GM12878 (cell line): ENCODE results near the gene B4GALT1. TPM values are rescaled to one million over a fixed set of nuclear protein-coding genes. Genes with fewer than 3 reads are reported as not detected.

Experiments used
- ATAC-seq: fragments of 200-7000 bp; cut with Tn5 transposase; 3 replicates; pipeline ENCODE4 v1.9.1; 2020; ENCODE audit warnings: mild to moderate bottlenecking, moderate library complexity
- BruUV-seq: library from RNA; stranded (reverse); fragments of 400-500 nt; replicated peaks from 2 replicates; lab custom pipeline; 2021; lab: Mats Ljungman, UMichigan
- CTCF ChIA-PET: fragments of 300-600 bp; sonication (Branson Sonifier 250); formaldehyde crosslinking; extraction: SDS; loops from one replicate; lab custom pipeline; 2021; ENCODE audit warnings: inconsistent platforms; lab: Yijun Ruan, JAX
- POLR2A ChIA-PET: fragments of 350-600 bp; formaldehyde crosslinking; extraction: SDS; loops from one replicate; lab custom pipeline; 2021; ENCODE audit warnings: inconsistent platforms; lab: Charles Lee
- RAD21 ChIA-PET: fragments of 300-600 bp; sonication (Branson Sonifier 250); formaldehyde crosslinking; loops from one replicate; lab custom pipeline; 2023; ENCODE audit warnings: antibody characterized with exemption; ENCODE audit not compliant: unreplicated experiment; lab: Charles Lee
- SMC1A ChIA-PET: fragments of 300-600 bp; sonication (Branson Sonifier 250); formaldehyde crosslinking; loops from one replicate; lab custom pipeline; 2023; ENCODE audit not compliant: unreplicated experiment, uncharacterized antibody; lab: Charles Lee
- DNase-seq: peaks from one replicate; pipeline ENCODE4 v3.0.0-alpha.2; 2011; ENCODE audit warnings: low read depth, low spot score
- FAIRE-seq: peaks from 3 replicates; lab custom pipeline; 2011; peaks lifted over from hg19 to GRCh38; lab: Jason Lieb, UNC
- H2AFZ ChIP-seq: 2 replicates; pipeline ENCODE4 v1.6.0; 2011; ENCODE audit warnings: low read depth, low read length, control low read depth; ENCODE audit not compliant: control insufficient read depth
- H3K27ac ChIP-seq: 2 replicates; pipeline ENCODE4 v1.5.1; 2011; ENCODE audit warnings: control low read depth; ENCODE audit not compliant: control insufficient read depth, insufficient read depth
- H3K27me3 ChIP-seq, 2 experiments: replicated peaks in 1 of 2; 2 replicates each; pipeline versions ENCODE4 v1.6.0 to v1.6.1; 2011; ENCODE audit warnings: low read length in 1 of 2; ENCODE audit not compliant: control insufficient read depth in 2 of 2, insufficient read depth in 2 of 2
- H3K36me3 ChIP-seq, 2 experiments: 2 replicates each; pipeline ENCODE4 v1.5.1; 2011; ENCODE audit warnings: low read length in 1 of 2; ENCODE audit not compliant: control insufficient read depth in 2 of 2, insufficient read depth in 2 of 2
- H3K4me1 ChIP-seq: 2 replicates; pipeline ENCODE4 v1.6.1; 2011; ENCODE audit warnings: mild to moderate bottlenecking, low read length, moderate library complexity, mixed read lengths; ENCODE audit not compliant: control insufficient read depth, insufficient read depth
- H3K4me2 ChIP-seq: 2 replicates; pipeline ENCODE4 v1.6.0; 2011; ENCODE audit warnings: control low read depth; ENCODE audit not compliant: control insufficient read depth, insufficient read depth
- H3K4me3 ChIP-seq: fragments of 200-600 bp; sonication (generic); 2 replicates; pipeline ENCODE4 v1.5.1; 2016
- H3K79me2 ChIP-seq: 2 replicates; pipeline ENCODE4 v1.6.0; 2011; ENCODE audit warnings: low read length; ENCODE audit not compliant: control insufficient read depth, insufficient read depth
- H3K9ac ChIP-seq: 2 replicates; pipeline ENCODE4 v1.8.0; 2011; ENCODE audit warnings: low read length, control low read depth, mixed read lengths; ENCODE audit not compliant: control insufficient read depth, insufficient read depth
- H3K9me3 ChIP-seq: replicated peaks from 3 replicates; pipeline ENCODE4 v1.5.1; 2011; ENCODE audit warnings: mild to moderate bottlenecking, low read length; ENCODE audit not compliant: control insufficient read depth, insufficient read depth
- H4K20me1 ChIP-seq: 2 replicates; pipeline ENCODE4 v1.6.0; 2011; ENCODE audit not compliant: control insufficient read depth, insufficient read depth
- ASH2L ChIP-seq: fragments of 300-600, 200-600 bp; sonication (generic); IDR thresholded peaks from 2 replicates; pipeline ENCODE4 v1.6.1; 2017; ENCODE audit warnings: low read depth, mild to moderate bottlenecking, borderline replicate concordance
- CUX1 ChIP-seq: IDR thresholded peaks from 2 replicates; pipeline ENCODE4 v1.6.1; 2012; ENCODE audit warnings: improper control_type of control experiment, low read depth, low read length; ENCODE audit not compliant: insufficient replicate concordance
- FOXK2 ChIP-seq: fragments of 450-650 bp; IDR thresholded peaks from 2 replicates; pipeline ENCODE4 v1.6.1; 2017; ENCODE audit warnings: mild to moderate bottlenecking, moderate library complexity
- JUNB ChIP-seq: IDR thresholded peaks from 2 replicates; pipeline ENCODE4 v1.6.1; 2016; ENCODE audit warnings: antibody characterized with exemption, mild to moderate bottlenecking
- JUND ChIP-seq: IDR thresholded peaks from 2 replicates; pipeline ENCODE4 v1.6.1; 2012; ENCODE audit warnings: low read depth, mild to moderate bottlenecking, low read length, improper control_type of control experiment, moderate library complexity
- LARP7 ChIP-seq: fragments of 450-650 bp; IDR thresholded peaks from 2 replicates; pipeline ENCODE4 v1.6.1; 2017; ENCODE audit warnings: mild to moderate bottlenecking
- MTA2 ChIP-seq: fragments of 450-650 bp; IDR thresholded peaks from 2 replicates; pipeline ENCODE4 v1.6.1; 2016; ENCODE audit warnings: low read depth, mild to moderate bottlenecking, moderate library complexity
- MXI1 ChIP-seq: fragments of 150-350 bp; IDR thresholded peaks from 2 replicates; pipeline ENCODE4 v1.6.1; 2011; ENCODE audit warnings: low read depth, mild to moderate bottlenecking, inconsistent platforms, low read length, improper control_type of control experiment
- POLR2A ChIP-seq: IDR thresholded peaks from 2 replicates; pipeline ENCODE4 v1.6.1; 2011; ENCODE audit warnings: low read depth, mild to moderate bottlenecking, low read length
- RAD21 ChIP-seq: IDR thresholded peaks from 2 replicates; pipeline ENCODE4 v1.6.1; 2011; ENCODE audit warnings: mild to moderate bottlenecking, low read depth, low read length, moderate library complexity; ENCODE audit not compliant: insufficient read depth
- RAD51 ChIP-seq: fragments of 450-650 bp; IDR thresholded peaks from 2 replicates; pipeline ENCODE4 v1.6.1; 2016; ENCODE audit warnings: moderate library complexity, mild to moderate bottlenecking, inconsistent platforms
- RFX5 ChIP-seq: IDR thresholded peaks from 2 replicates; pipeline ENCODE4 v1.6.1; 2011; ENCODE audit warnings: low read depth, low read length, improper control_type of control experiment
- SP1 ChIP-seq: IDR thresholded peaks from one replicate; pipeline ENCODE4 v1.6.1; 2011; ENCODE audit warnings: low read depth, low read length
- TAF1 ChIP-seq: IDR thresholded peaks from 2 replicates; pipeline ENCODE4 v1.6.1; 2011; ENCODE audit warnings: mild to moderate bottlenecking, low read depth, low read length, borderline replicate concordance
- ZBED1 ChIP-seq: IDR thresholded peaks from 2 replicates; pipeline ENCODE4 v1.6.1; 2016; ENCODE audit warnings: borderline replicate concordance
- WGBS: methylation state at CpG from one replicate; pipeline ENCODE4 v1.1.6; 2016; ENCODE audit warnings: low lambda C conversion rate; ENCODE audit not compliant: insufficient replicate concordance, insufficient coverage; ENCODE audit errors: missing lambda C conversion rate; 5-methylcytosine and 5-hydroxymethylcytosine counted together
- in situ Hi-C: fragments of 300-500 bp; cut with MboI; formaldehyde crosslinking; loops from 9 replicates; pipeline ENCODE4 v1.14.3; 2018; ENCODE audit warnings: mixed read lengths
- intact Hi-C: fragments of 100-400 bp; cut with micrococcal nuclease; formaldehyde crosslinking; loops from one replicate; pipeline ENCODE4 v1.14.2; 2022; ENCODE audit not compliant: unreplicated experiment
- polyA plus RNA-seq, 11 experiments: library from polyadenylated mRNA; depleted of rRNA in 4 of 11; unstranded in 6 of 11; stranded (reverse) in 5 of 11; fragments of >200 nt; fragmentation: Nextera tagmentation in 4 of 11; fragmentation: Illumina TruSeq in 1 of 11; extraction: Ambion mirVana in 4 of 11; extraction: Trizol in 1 of 11; gene quantifications; 1 replicate in 1 of 11; 2 replicates in 10 of 11; pipeline versions ENCODE4 v1.2.1 to v1.2.3, GENCODE V29; 2011 to 2016; ENCODE audit warnings: inconsistent platforms in 2 of 11, missing spikeins in 2 of 11, low read depth in 1 of 11
- total RNA-seq, 4 experiments: library from RNA; depleted of rRNA in 3 of 4; stranded (reverse); fragments of >200 nt in 3 of 4; fragmentation: Illumina TruSeq in 1 of 4; extraction: Trizol in 1 of 4; gene quantifications; 2 replicates each; pipeline versions ENCODE4 v1.2.1 to v1.2.3, GENCODE V29; 2013 to 2021
- TF ChIP-seq, protein P1 (sequence below): fragments of 450-650 bp; IDR thresholded peaks from 2 replicates; pipeline ENCODE4 v1.6.1; 2017; ENCODE audit warnings: antibody characterized with exemption, mild to moderate bottlenecking, moderate library complexity

B4GALT1 gene
- total and polyA plus RNA-seq, 10 of the 15 experiments (the other 5 are each of a cell fraction or from before 2014, with no cell fraction given), result 12.7 to 79.0 (median 41.0) TPM

GRCh38 chr9:33140401-33141360 is 26.5 kb downstream of the B4GALT1 start:
- ChIA-PET SMC1A (interaction anchor here (0.6 to 12.9 kb wide), 10 partner anchors 8 to 86 kb away, joined by 3 to 172 read pairs (median 6); partner anchors contain the start of gene B4GALT1), RAD21 (interaction anchor here (0.9 to 3.9 kb wide), 11 partner anchors 10 to 85 kb away, joined by 3 to 14 read pairs (median 6); partner anchors contain the start of gene B4GALT1), POLR2A (interaction anchor here (0.8 to 6.0 kb wide), 7 partner anchors 11 to 86 kb away, joined by 3 to 73 read pairs (median 5); partner anchors contain the start of gene B4GALT1), CTCF (interaction anchor here (0.7 to 7.5 kb wide), 9 partner anchors 11 to 86 kb away, joined by 3 to 58 read pairs (median 3); no protein-coding TSS in a partner anchor)
- DNase-seq (no peak), FAIRE-seq (no peak), ATAC-seq (peak; percentile 13)
- H3K27ac ChIP-seq, result peak overlapping the region; percentile 85
- WGBS, result 6% methylated on average over 9 of the region's 9 CpGs
- no TSS peak for BruUV-seq
- H3K36me3 ChIP-seq, result peaks cover 0 to 3% of the 10 kb centered on the region in 2 experiments
- H3K79me2 ChIP-seq, result peaks cover 94% of the 10 kb centered on the region
- H3K4me2 ChIP-seq, result peak overlapping the region; percentile 86
- peak overlapping the region; percentile 51 for H3K9ac ChIP-seq
- in situ Hi-C loops (no loop called here), intact Hi-C loops (no loop called here)
- H2AFZ ChIP-seq, result peak overlapping the region; percentile 18; the same call in 1 of the 2 replicates
- no peaks in the 10 kb centered on the region for H3K27me3 ChIP-seq
- no peaks in the 10 kb centered on the region for H3K9me3 ChIP-seq
- H3K4me3 ChIP-seq, result no peak overlapping the region; the same call in 1 of the 2 replicates
- no peaks in the 10 kb centered on the region for H4K20me1 ChIP-seq
- H3K4me1 ChIP-seq, result peaks cover 99% of the 10 kb centered on the region
- TF ChIP-seq MXI1 (no peak), JUNB (peak; percentile 66), RAD21 (no peak), FOXK2 (no peak), RFX5 (no peak), POLR2A (no peak), SP1 (no peak), TAF1 (no peak), RAD51 (no peak), CUX1 (no peak), LARP7 (no peak), ASH2L (no peak), JUND (no peak), ZBED1 (no peak; the same call in 1 of the 2 replicates), MTA2 (no peak)
- TF ChIP-seq, protein P1, sequence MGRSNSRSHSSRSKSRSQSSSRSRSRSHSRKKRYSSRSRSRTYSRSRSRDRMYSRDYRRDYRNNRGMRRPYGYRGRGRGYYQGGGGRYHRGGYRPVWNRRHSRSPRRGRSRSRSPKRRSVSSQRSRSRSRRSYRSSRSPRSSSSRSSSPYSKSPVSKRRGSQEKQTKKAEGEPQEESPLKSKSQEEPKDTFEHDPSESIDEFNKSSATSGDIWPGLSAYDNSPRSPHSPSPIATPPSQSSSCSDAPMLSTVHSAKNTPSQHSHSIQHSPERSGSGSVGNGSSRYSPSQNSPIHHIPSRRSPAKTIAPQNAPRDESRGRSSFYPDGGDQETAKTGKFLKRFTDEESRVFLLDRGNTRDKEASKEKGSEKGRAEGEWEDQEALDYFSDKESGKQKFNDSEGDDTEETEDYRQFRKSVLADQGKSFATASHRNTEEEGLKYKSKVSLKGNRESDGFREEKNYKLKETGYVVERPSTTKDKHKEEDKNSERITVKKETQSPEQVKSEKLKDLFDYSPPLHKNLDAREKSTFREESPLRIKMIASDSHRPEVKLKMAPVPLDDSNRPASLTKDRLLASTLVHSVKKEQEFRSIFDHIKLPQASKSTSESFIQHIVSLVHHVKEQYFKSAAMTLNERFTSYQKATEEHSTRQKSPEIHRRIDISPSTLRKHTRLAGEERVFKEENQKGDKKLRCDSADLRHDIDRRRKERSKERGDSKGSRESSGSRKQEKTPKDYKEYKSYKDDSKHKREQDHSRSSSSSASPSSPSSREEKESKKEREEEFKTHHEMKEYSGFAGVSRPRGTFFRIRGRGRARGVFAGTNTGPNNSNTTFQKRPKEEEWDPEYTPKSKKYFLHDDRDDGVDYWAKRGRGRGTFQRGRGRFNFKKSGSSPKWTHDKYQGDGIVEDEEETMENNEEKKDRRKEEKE, result no peak
